ENCODE measurements around the gene PLAC8L1. TPM values are rescaled to one million over a fixed set of nuclear protein-coding genes. Genes with fewer than 3 reads are reported as not detected.

Gene PLAC8L1
- total RNA-seq, 1 experiment from 2014 or later, result 0.52 TPM

GRCh38 chr5:146059460-146060220, 45.7 kb downstream of the PLAC8L1 start:
- Histone ChIP-seq H3K79me2 (ENCODE audit: insufficient read depth, low read length) (no peaks in the 10 kb centered on the region), H4K20me1 (ENCODE audit: control insufficient read depth, insufficient read depth, insufficient read length) (no peaks in the 10 kb centered on the region), H4K91ac (ENCODE audit: insufficient read length, low read depth, low read length) (no peak overlapping the region), H4K8ac (replicated peaks; ENCODE audit: insufficient read length, low read depth, low read length) (no peak overlapping the region), H2BK5ac (ENCODE audit: insufficient read length, low read length) (no peak overlapping the region), H3K27ac (ENCODE audit: insufficient read length, low read depth, low read length) (no peak overlapping the region), H3K23ac (ENCODE audit: insufficient read length, low read depth, low read length) (no peak overlapping the region), H2BK120ac (ENCODE audit: low read depth, low read length, poor library complexity, severe bottlenecking) (no peak overlapping the region), H3K79me1 (ENCODE audit: insufficient read depth, low read depth, low read length, poor library complexity, severe bottlenecking) (no peaks in the 10 kb centered on the region), H2BK15ac (ENCODE audit: low read depth, low read length) (no peak overlapping the region), H3K9me3 (ENCODE audit: control insufficient read depth, low read depth, low read length) (no peaks in the 10 kb centered on the region), H2AFZ (ENCODE audit: low read length) (no peak overlapping the region), H2AK5ac (ENCODE audit: insufficient read length, low read length) (no peak overlapping the region), H3K4me2 (ENCODE audit: insufficient read depth, insufficient read length, low read length) (no peak overlapping the region), H3K4me1 (ENCODE audit: insufficient read depth, low read length) (no peaks in the 10 kb centered on the region), H2BK12ac (ENCODE audit: insufficient read length, low read depth, low read length) (no peak overlapping the region), H2BK20ac (ENCODE audit: low read depth, low read length, poor library complexity, severe bottlenecking) (no peak overlapping the region), H4K5ac (ENCODE audit: insufficient read length, low read depth, low read length) (no peak overlapping the region), H3K23me2 (ENCODE audit: insufficient read length, low read depth, low read length, poor library complexity, severe bottlenecking) (no peaks in the 10 kb centered on the region), H3K56ac (ENCODE audit: insufficient read length, low read depth, low read length) (no peak overlapping the region), H3K18ac (ENCODE audit: insufficient read length, low read depth, low read length) (no peak overlapping the region), H3K27me3 (ENCODE audit: insufficient read depth, low read length) (no peaks in the 10 kb centered on the region), H3K4ac (ENCODE audit: low read depth, low read length) (no peak overlapping the region), H3T11ph (ENCODE audit: low read length) (no peak overlapping the region), H3K14ac (ENCODE audit: insufficient read depth, low read length) (no peak overlapping the region), H3K9ac (ENCODE audit: extremely low read depth, insufficient read length, low read length) (no peak overlapping the region)
- no peak for TF ChIP-seq CTCF (conservative IDR thresholded peaks at IDR 0.05)
- H3K27me3 Mint-ChIP-seq (ENCODE audit: low read depth), result peaks cover 8% of the 10 kb centered on the region; the same call in 1 of the 2 replicates
- no peaks in the 10 kb centered on the region; a peak in 1 of 5 replicates for H3K9me3 Mint-ChIP-seq
- WGBS (ENCODE audit: extremely low coverage, insufficient read length, low lambda C conversion rate), result no CpG with 5 or more reads among the region's 22 CpGs
- H3K36me3 Mint-ChIP-seq (ENCODE audit: insufficient read depth in 1 of 3, low read depth in 3 of 3), result no peaks in the 10 kb centered on the region
- no peak for DNase-seq
- no peak overlapping the region for H3K4me3 Mint-ChIP-seq
- peaks cover 0 to 5% of the 10 kb centered on the region in 2 experiments; a peak in 1 of 4 replicates for H3K4me1 Mint-ChIP-seq
- H3K27ac Mint-ChIP-seq, result no peak overlapping the region; a peak in 1 of 7 replicates
